K562 (cell line): ENCODE results near the gene ARL16. TPM values are rescaled to one million over a fixed set of nuclear protein-coding genes. Genes with fewer than 3 reads are reported as not detected.
A peak's percentile ranks its signal among the peaks of the same experiment; 100 is the strongest.

Experiments used
- ATAC-seq: fragments of 200-7000 bp; cut with Tn5 transposase; 3 replicates; pipeline ENCODE4 v1.9.1; 2020; ENCODE audit warnings: moderate library complexity
- BruUV-seq: library from RNA; stranded (reverse); fragments of 400-500 nt; replicated peaks from 2 replicates; lab custom pipeline; 2021; lab: Mats Ljungman, UMichigan
- CTCF ChIA-PET: fragments of 300-600 bp; formaldehyde crosslinking; extraction: SDS; loops from one replicate; lab custom pipeline; 2021; ENCODE audit warnings: low intra/inter-chr PET ratio; lab: Yijun Ruan, JAX
- POLR2A ChIA-PET: fragments of 300-600, 350-650 bp; sonication (Branson Sonifier 250); formaldehyde crosslinking; extraction: SDS; loops from one replicate; lab custom pipeline; 2021; ENCODE audit warnings: antibody characterized with exemption, inconsistent platforms; lab: Yijun Ruan, JAX
- DNase-seq, 4 experiments: peaks; one replicate each; pipeline versions ENCODE4 v3.0.0 to v3.0.0-alpha.2; 2011 to 2018; ENCODE audit warnings: low spot score in 3 of 4, mixed read lengths in 3 of 4; ENCODE audit errors: extremely low read depth in 1 of 4
- FAIRE-seq: peaks from 2 replicates; lab custom pipeline; 2011; peaks lifted over from hg19 to GRCh38; lab: Jason Lieb, UNC
- H2AFZ ChIP-seq: 2 replicates; pipeline ENCODE4 v1.6.0; 2011; ENCODE audit warnings: low read depth, low read length, control low read depth, inconsistent platforms
- H3K27ac ChIP-seq: fragments of 200-600 bp; 3 replicates; pipeline ENCODE4 v1.8.0; 2011; ENCODE audit warnings: low read depth, mild to moderate bottlenecking, control low read depth, inconsistent platforms, low read length, moderate library complexity, mixed read lengths; ENCODE audit errors: extremely low read depth
- H3K27me3 ChIP-seq, 2 experiments: fragments of 300-600 bp in 1 of 2; 2 replicates in 1 of 2; 3 replicates in 1 of 2; pipeline versions ENCODE4 v1.6.0 to v1.8.0; 2011; ENCODE audit warnings: inconsistent platforms in 2 of 2, low read length in 2 of 2, mild to moderate bottlenecking in 1 of 2, mixed read lengths in 1 of 2, moderate library complexity in 1 of 2; ENCODE audit not compliant: control insufficient read depth in 2 of 2, insufficient read depth in 2 of 2
- H3K36me3 ChIP-seq: fragments of 300-600 bp; 3 replicates; pipeline ENCODE4 v1.8.0; 2011; ENCODE audit warnings: mild to moderate bottlenecking, low read length, inconsistent platforms; ENCODE audit not compliant: control insufficient read depth, insufficient read depth
- H3K4me1 ChIP-seq, 2 experiments: fragments of 200-600 bp in 1 of 2; replicated peaks in 1 of 2; 2 replicates in 1 of 2; 3 replicates in 1 of 2; pipeline versions ENCODE4 v1.5.1 to v1.8.0; 2011; ENCODE audit warnings: inconsistent platforms in 2 of 2, low read length in 2 of 2, mild to moderate bottlenecking in 1 of 2, mixed read lengths in 1 of 2, moderate library complexity in 1 of 2; ENCODE audit not compliant: control insufficient read depth in 2 of 2, insufficient read depth in 2 of 2
- H3K4me2 ChIP-seq: 2 replicates; pipeline ENCODE4 v1.6.1; 2011; ENCODE audit warnings: low read length, control low read depth, inconsistent platforms, mixed read lengths; ENCODE audit not compliant: insufficient read depth
- H3K4me3 ChIP-seq: fragments of 200-600 bp; sonication (generic), shearing (Covaris generic); 2 replicates; pipeline ENCODE4 v1.5.1; 2016; ENCODE audit warnings: control low read depth, inconsistent platforms
- H3K79me2 ChIP-seq: fragments of 200-600 bp; 3 replicates; pipeline ENCODE4 v1.8.0; 2011; ENCODE audit warnings: low read length, inconsistent platforms; ENCODE audit not compliant: control insufficient read depth, insufficient read depth
- H3K9ac ChIP-seq, 2 experiments: 2 replicates each; pipeline versions ENCODE4 v1.6.0 to v1.6.1; 2011; ENCODE audit warnings: low read depth in 2 of 2, low read length in 2 of 2, control low read depth in 1 of 2, inconsistent platforms in 1 of 2, mild to moderate bottlenecking in 1 of 2, mixed read lengths in 1 of 2; ENCODE audit not compliant: insufficient read depth in 1 of 2
- H3K9me1 ChIP-seq: one replicate; pipeline ENCODE4 v1.6.0; 2011; ENCODE audit warnings: inconsistent platforms, mild to moderate bottlenecking, low read length, moderate library complexity; ENCODE audit not compliant: control insufficient read depth, insufficient read depth
- H3K9me3 ChIP-seq: replicated peaks from 2 replicates; pipeline ENCODE4 v1.5.1; 2011; ENCODE audit warnings: low read depth, low read length, inconsistent platforms; ENCODE audit not compliant: control insufficient read depth, insufficient read depth
- H4K20me1 ChIP-seq: replicated peaks from 2 replicates; pipeline ENCODE4 v1.6.1; 2011; ENCODE audit warnings: low read length, inconsistent platforms, mixed read lengths; ENCODE audit not compliant: control insufficient read depth, insufficient read depth
- CBX8 ChIP-seq: fragments of 200-600 bp; sonication (generic); IDR thresholded peaks from 2 replicates; pipeline ENCODE4 v1.6.1; 2012; ENCODE audit warnings: borderline replicate concordance, mixed run types, low read depth, mild to moderate bottlenecking, moderate library complexity, mixed read lengths, low read length, control low read depth, inconsistent platforms; ENCODE audit not compliant: poor library complexity, severe bottlenecking; ENCODE audit errors: extremely low read depth
- CREB1 ChIP-seq, 2 experiments: sonication (generic) in 1 of 2; formaldehyde crosslinking in 1 of 2; IDR thresholded peaks; 2 replicates each; pipeline versions ENCODE4 v1.6.1 to v1.8.0; 2012 to 2022; ENCODE audit warnings: inconsistent platforms in 1 of 2, mild to moderate bottlenecking in 1 of 2, missing genetic modification reagents in 1 of 2, moderate library complexity in 1 of 2
- PTBP1 ChIP-seq: fragments of 200-400 bp; formaldehyde crosslinking; IDR thresholded peaks from 2 replicates; pipeline ENCODE4 v1.6.1; 2017; ENCODE audit warnings: low read depth, low read length
- SAP30 ChIP-seq: fragments of 200-600 bp; sonication (generic); IDR thresholded peaks from 2 replicates; pipeline ENCODE4 v1.6.1; 2012; ENCODE audit warnings: borderline replicate concordance, low read depth, mild to moderate bottlenecking, moderate library complexity, low read length, control low read depth, inconsistent platforms; ENCODE audit not compliant: insufficient read depth, poor library complexity, severe bottlenecking
- SPI1 ChIP-seq: IDR thresholded peaks from 2 replicates; pipeline ENCODE4 v1.6.1; 2011; ENCODE audit warnings: low read depth, low read length, control low read depth, borderline replicate concordance
- ZBTB9 ChIP-seq: fragments of 450-650 bp; formaldehyde crosslinking; IDR thresholded peaks from 2 replicates; pipeline ENCODE4 v1.4.0; 2020; ENCODE audit warnings: mild to moderate bottlenecking, moderate library complexity
- ZNF324 ChIP-seq: fragments of 250-450 bp; sonication (Bioruptor Pico); IDR thresholded peaks from 2 replicates; pipeline ENCODE4 v1.4.0; 2020; ENCODE audit warnings: mild to moderate bottlenecking
- ZNF408 ChIP-seq: fragments of 250-450 bp; sonication (Bioruptor Pico); IDR thresholded peaks from 2 replicates; pipeline ENCODE4 v1.4.0; 2020; ENCODE audit warnings: low read depth, mild to moderate bottlenecking, moderate library complexity
- WGBS: fragments of 100-300 bp; shearing (Covaris generic); methylation state at CpG from one replicate; pipeline ENCODE4 v1.1.6; 2016; ENCODE audit warnings: low coverage, mixed read lengths; ENCODE audit not compliant: insufficient coverage; ENCODE audit errors: missing lambda C conversion rate; 5-methylcytosine and 5-hydroxymethylcytosine counted together
- in situ Hi-C: fragments of 300-500 bp; cut with MboI; formaldehyde crosslinking; loops from 4 replicates; pipeline ENCODE4 v1.15.0; 2018; ENCODE audit warnings: inconsistent platforms, mixed read lengths
- intact Hi-C: fragments of 100-400 bp; cut with micrococcal nuclease; formaldehyde crosslinking; loops from 2 replicates; pipeline ENCODE4 v1.14.2; 2022
- polyA plus RNA-seq, 8 experiments: library from polyadenylated mRNA; depleted of rRNA in 4 of 8; stranded (reverse) in 5 of 8; unstranded in 3 of 8; fragments of >200 nt; fragmentation: Nextera tagmentation in 2 of 8; fragmentation: Illumina TruSeq in 1 of 8; extraction: Ambion mirVana in 2 of 8; extraction: Trizol in 1 of 8; gene quantifications; 2 replicates each; pipeline versions ENCODE4 v1.2.1 to v1.2.3, GENCODE V29; 2011 to 2014; ENCODE audit warnings: inconsistent platforms in 1 of 8, missing spikeins in 1 of 8
- total RNA-seq, 7 experiments: library from RNA; depleted of rRNA in 6 of 7; stranded (reverse); fragments of >200 nt in 6 of 7; fragmentation: Illumina TruSeq in 2 of 7; extraction: Trizol in 2 of 7; gene quantifications; 2 replicates each; pipeline versions ENCODE4 v1.2.1 to v1.2.3, GENCODE V29; 2011 to 2021; ENCODE audit warnings: low replicate concordance in 1 of 7
- TF ChIP-seq, protein P1 (sequence below), 2 experiments: fragments of 200-800 bp in 1 of 2; sonication (Bioruptor generic) in 1 of 2; sonication (generic) in 1 of 2; formaldehyde crosslinking in 1 of 2; IDR thresholded peaks in 1 of 2; conservative IDR thresholded peaks in 1 of 2; 2 replicates each; pipeline versions ENCODE4 v1.5.0 to v1.6.1; 2016 to 2020; ENCODE audit warnings: missing compliant biosample characterization in 1 of 2, missing genetic modification characterization in 1 of 2, missing genetic modification reagents in 1 of 2
- TF ChIP-seq, protein P2 (sequence below): sonication (generic); formaldehyde crosslinking; IDR thresholded peaks from 2 replicates; pipeline ENCODE4 v1.8.0; 2022; ENCODE audit warnings: mild to moderate bottlenecking, low read depth, missing genetic modification reagents
- TF ChIP-seq, protein P3 (sequence below): fragments of 250-450 bp; sonication (Bioruptor Pico); IDR thresholded peaks from 2 replicates; pipeline ENCODE4 v1.5.1; 2021; ENCODE audit warnings: mild to moderate bottlenecking

The ARL16 gene
- total and polyA plus RNA-seq, 9 of the 15 experiments (the other 6 are each of a cell fraction or from before 2014, with no cell fraction given) = 5.4 to 32.4 (median 22.6) TPM

DNA sequence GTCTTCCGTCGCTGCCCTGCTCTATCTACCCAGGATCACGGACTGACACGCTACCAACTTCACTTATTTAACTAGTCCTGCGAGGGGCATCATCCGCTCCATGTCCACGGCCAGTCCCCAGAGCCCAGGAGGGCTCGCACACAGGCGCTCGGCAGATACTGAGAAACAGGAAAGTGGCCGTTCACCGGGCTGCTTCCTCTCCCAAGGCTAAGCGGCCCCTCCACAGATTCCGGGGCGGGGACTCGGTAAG lies 17.6 kb downstream of the ARL16 start (continued):
- TF ChIP-seq, protein P1, sequence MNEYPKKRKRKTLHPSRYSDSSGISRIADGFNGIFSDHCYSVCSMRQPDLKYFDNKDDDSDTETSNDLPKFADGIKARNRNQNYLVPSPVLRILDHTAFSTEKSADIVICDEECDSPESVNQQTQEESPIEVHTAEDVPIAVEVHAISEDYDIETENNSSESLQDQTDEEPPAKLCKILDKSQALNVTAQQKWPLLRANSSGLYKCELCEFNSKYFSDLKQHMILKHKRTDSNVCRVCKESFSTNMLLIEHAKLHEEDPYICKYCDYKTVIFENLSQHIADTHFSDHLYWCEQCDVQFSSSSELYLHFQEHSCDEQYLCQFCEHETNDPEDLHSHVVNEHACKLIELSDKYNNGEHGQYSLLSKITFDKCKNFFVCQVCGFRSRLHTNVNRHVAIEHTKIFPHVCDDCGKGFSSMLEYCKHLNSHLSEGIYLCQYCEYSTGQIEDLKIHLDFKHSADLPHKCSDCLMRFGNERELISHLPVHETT (CRISPR knock-in tag; conservative IDR thresholded peaks at IDR 0.05 in 1 of 2, IDR thresholded peaks at IDR 0.05 in 1 of 2) = peak in 1 of 2 experiments; percentile 40; a peak in 1 of 4 replicates
- no peak for TF ChIP-seq ZBTB9
- TF ChIP-seq, all 486 proteins: peak for 11

GRCh38 chr17:81665205-81666091 lies 18.1 kb downstream of the ARL16 start:
- peak; percentile 49 to 68 (median 52) for DNase-seq
- Histone ChIP-seq H3K27me3 (no peaks in the 10 kb centered on the region), H3K9me3 (no peaks in the 10 kb centered on the region), H3K9me1 (no peaks in the 10 kb centered on the region), H4K20me1 (no peaks in the 10 kb centered on the region), H3K4me1 (peaks cover 36 to 75% of the 10 kb centered on the region in 2 experiments), H2AFZ (peak overlapping the region; percentile 53), H3K4me3 (peak overlapping the region; percentile 87), H3K79me2 (peaks cover 61% of the 10 kb centered on the region), H3K36me3 (peaks cover 45% of the 10 kb centered on the region), H3K27ac (peak overlapping the region; percentile 98), H3K9ac (peak overlapping the region; percentile 99 to 100), H3K4me2 (peak overlapping the region; percentile 94)
- ChIA-PET CTCF (no interaction called here), POLR2A (interaction anchor here (1.0 to 1.4 kb wide), 2 partner anchors 18 to 37 kb away, joined by 6 read pairs; partner anchors contain the start of genes ARL16 and HGS)
- FAIRE-seq = no peak
- 52% methylated on average over 30 of the region's 30 CpGs for WGBS
- intact Hi-C loops (loop anchor here (1.0 to 5.0 kb wide), 2 partner anchors 29 to 37 kb away; partner anchors contain the start of gene MRPL12), in situ Hi-C loops (no loop called here)
- no TSS peak for BruUV-seq
- peak; percentile 51 for ATAC-seq
- TF ChIP-seq CBX8 (no peak), SAP30 (no peak), ZNF324 (CRISPR knock-in tag) (no peak), ZNF408 (no peak), CREB1 (IDR thresholded peaks at IDR 0.05) (no peak), CREB1 (CRISPR knock-in tag; IDR thresholded peaks at IDR 0.05) (no peak), SPI1 (no peak), PTBP1 (no peak)
- TF ChIP-seq, protein P2, sequence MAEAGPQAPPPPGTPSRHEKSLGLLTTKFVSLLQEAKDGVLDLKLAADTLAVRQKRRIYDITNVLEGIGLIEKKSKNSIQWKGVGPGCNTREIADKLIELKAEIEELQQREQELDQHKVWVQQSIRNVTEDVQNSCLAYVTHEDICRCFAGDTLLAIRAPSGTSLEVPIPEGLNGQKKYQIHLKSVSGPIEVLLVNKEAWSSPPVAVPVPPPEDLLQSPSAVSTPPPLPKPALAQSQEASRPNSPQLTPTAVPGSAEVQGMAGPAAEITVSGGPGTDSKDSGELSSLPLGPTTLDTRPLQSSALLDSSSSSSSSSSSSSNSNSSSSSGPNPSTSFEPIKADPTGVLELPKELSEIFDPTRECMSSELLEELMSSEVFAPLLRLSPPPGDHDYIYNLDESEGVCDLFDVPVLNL (CRISPR knock-in tag) = no peak
- TF ChIP-seq, protein P3, sequence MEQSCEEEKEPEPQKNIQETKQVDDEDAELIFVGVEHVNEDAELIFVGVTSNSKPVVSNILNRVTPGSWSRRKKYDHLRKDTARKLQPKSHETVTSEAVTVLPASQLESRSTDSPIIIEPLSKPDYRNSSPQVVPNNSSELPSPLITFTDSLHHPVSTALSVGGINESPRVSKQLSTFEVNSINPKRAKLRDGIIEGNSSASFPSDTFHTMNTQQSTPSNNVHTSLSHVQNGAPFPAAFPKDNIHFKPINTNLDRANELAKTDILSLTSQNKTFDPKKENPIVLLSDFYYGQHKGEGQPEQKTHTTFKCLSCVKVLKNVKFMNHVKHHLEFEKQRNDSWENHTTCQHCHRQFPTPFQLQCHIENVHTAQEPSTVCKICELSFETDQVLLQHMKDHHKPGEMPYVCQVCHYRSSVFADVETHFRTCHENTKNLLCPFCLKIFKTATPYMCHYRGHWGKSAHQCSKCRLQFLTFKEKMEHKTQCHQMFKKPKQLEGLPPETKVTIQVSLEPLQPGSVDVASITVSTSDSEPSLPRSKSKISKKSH (CRISPR knock-in tag) = no peak
